Adrenal gland (tissue), 5 donors: ENCODE results near the gene ATP2B3.

Experiments
- POLR2A ChIP-seq, 2 donors: fragments of 450-650 bp; IDR thresholded peaks; one replicate each; pipeline ENCODE4 v1.6.1; 2017; ENCODE audit warnings: antibody characterized with exemption in 2 of 2, mild to moderate bottlenecking in 2 of 2, moderate library complexity in 1 of 2
- TF ChIP-seq, protein P1 (sequence below), 6 experiments: fragments of 450-650 bp in 4 of 6; fragments of 200-600 bp in 2 of 6; sonication (generic) in 1 of 6; IDR thresholded peaks; 1 replicate in 5 of 6; 2 replicates in 1 of 6; pipeline versions ENCODE4 v1.5.1 to v1.8.0; 2016 to 2021; ENCODE audit warnings: antibody characterized with exemption in 6 of 6, mild to moderate bottlenecking in 2 of 6, moderate library complexity in 1 of 6
- donor health status: DM: no; HTN: no; CAD: no.

DNA sequence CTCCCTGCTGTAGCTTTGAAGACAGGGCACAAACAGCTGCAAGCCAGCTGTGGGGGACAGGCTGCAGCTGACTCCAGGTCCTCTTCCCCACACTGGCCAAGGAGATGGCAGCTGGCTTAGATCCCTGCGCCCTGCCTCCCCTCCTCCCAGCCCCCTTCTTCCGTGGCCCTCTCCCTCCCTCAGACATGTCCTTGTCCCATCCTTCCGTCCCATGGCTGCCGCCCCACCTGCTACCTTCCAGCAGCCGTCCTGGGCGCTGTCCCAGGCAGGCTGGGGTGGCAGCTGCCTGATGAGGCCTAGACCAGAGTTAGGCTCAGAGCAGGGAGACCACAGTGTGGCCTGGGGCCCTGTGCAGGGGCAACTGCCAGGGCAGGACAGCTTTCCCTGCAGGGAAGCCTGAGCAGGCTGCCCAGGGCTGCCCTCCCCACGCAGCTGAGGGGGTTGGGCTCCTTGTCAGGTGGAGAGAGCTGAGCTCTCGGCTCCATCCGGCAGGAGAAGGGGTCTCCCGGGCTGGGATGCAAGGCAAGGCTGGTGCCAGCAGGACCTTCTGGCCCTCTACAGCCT is 26.0 kb upstream of the ATP2B3 start:
- no peak for TF ChIP-seq POLR2A (IDR thresholded peaks at IDR 0.05)
- TF ChIP-seq, protein P1, sequence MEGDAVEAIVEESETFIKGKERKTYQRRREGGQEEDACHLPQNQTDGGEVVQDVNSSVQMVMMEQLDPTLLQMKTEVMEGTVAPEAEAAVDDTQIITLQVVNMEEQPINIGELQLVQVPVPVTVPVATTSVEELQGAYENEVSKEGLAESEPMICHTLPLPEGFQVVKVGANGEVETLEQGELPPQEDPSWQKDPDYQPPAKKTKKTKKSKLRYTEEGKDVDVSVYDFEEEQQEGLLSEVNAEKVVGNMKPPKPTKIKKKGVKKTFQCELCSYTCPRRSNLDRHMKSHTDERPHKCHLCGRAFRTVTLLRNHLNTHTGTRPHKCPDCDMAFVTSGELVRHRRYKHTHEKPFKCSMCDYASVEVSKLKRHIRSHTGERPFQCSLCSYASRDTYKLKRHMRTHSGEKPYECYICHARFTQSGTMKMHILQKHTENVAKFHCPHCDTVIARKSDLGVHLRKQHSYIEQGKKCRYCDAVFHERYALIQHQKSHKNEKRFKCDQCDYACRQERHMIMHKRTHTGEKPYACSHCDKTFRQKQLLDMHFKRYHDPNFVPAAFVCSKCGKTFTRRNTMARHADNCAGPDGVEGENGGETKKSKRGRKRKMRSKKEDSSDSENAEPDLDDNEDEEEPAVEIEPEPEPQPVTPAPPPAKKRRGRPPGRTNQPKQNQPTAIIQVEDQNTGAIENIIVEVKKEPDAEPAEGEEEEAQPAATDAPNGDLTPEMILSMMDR (IDR thresholded peaks at IDR 0.05), result no peak
